Gastroesophageal sphincter (tissue), 4 donors: Measurements from ENCODE around the gene C12orf75. TPM values are rescaled to one million over a fixed set of nuclear protein-coding genes. Genes with fewer than 3 reads are reported as not detected.
"Not testable (repeated sequence)": the region's sequence is repeated elsewhere in the genome, so short reads cannot be mapped to it uniquely, and the experiment has no call there.

ENCODE experiments used
- ATAC-seq: fragments of 150-250 bp; one replicate; pipeline ENCODE4 v1.9.1; 2016; ENCODE audit warnings: mild to moderate bottlenecking, moderate library complexity
- H3K27ac ChIP-seq, 4 donors: fragments of 200-600 bp; sonication (generic) in 3 of 4; 1 replicate in 3 of 4; 2 replicates in 1 of 4; pipeline ENCODE4 v1.5.1; 2016 to 2019
- H3K27me3 ChIP-seq: fragments of 200-600 bp; sonication (generic); one replicate; pipeline ENCODE4 v1.5.1; 2019
- H3K36me3 ChIP-seq, 2 donors: fragments of 200-600 bp; sonication (generic); one replicate each; pipeline ENCODE4 v1.5.1; 2019; ENCODE audit warnings: control low read depth in 1 of 2
- H3K4me1 ChIP-seq, 3 donors: fragments of 200-600 bp; sonication (generic); 1 replicate in 2 of 3; 2 replicates in 1 of 3; pipeline ENCODE4 v1.5.1; 2016 to 2019; ENCODE audit warnings: control low read depth in 2 of 3
- H3K4me3 ChIP-seq, 2 donors: fragments of 200-600 bp; sonication (generic); one replicate each; pipeline ENCODE4 v1.5.1; 2019; ENCODE audit warnings: mild to moderate bottlenecking in 1 of 2, moderate library complexity in 1 of 2
- H3K9me3 ChIP-seq, 3 donors: fragments of 200-600 bp; sonication (generic); one replicate each; pipeline ENCODE4 v1.5.1; 2017 to 2019; ENCODE audit warnings: control low read depth in 2 of 3
- EP300 ChIP-seq: sonication (generic); formaldehyde crosslinking; IDR thresholded peaks from one replicate; pipeline ENCODE4 v1.6.1; 2017; ENCODE audit warnings: antibody characterized with exemption, mild to moderate bottlenecking
- POLR2AphosphoS5 ChIP-seq: sonication (generic); formaldehyde crosslinking; IDR thresholded peaks from one replicate; pipeline ENCODE4 v1.6.1; 2017; ENCODE audit warnings: antibody characterized with exemption
- WGBS, 2 donors: methylation state at CpG; one replicate each; pipeline ENCODE4 v1.1.5; 2018; ENCODE audit warnings: low coverage in 1 of 2; 5-methylcytosine and 5-hydroxymethylcytosine counted together
- total RNA-seq, 4 donors: library from RNA; depleted of rRNA; stranded (reverse); fragments of >200 nt; gene quantifications; one replicate each; pipeline ENCODE4 v1.1.0, GENCODE V29; 2016

C12orf75 gene
- total RNA-seq, 4 donors from 2014 or later = 1.9 to 4.3 (median 2.2) TPM; not detected in 1

- Histone ChIP-seq H3K27me3 (no peaks in the 10 kb centered on the region), H3K4me1 (no peaks in the 10 kb centered on the region), H3K27ac (no peak overlapping the region), H3K9me3 (no peaks in the 10 kb centered on the region), H3K36me3 (no peaks in the 10 kb centered on the region), H3K4me3 (no peak overlapping the region)
- ATAC-seq = no peak
- no peak for TF ChIP-seq POLR2AphosphoS5
- 85 to 88% methylated on average over 6 of the region's 6 CpGs for WGBS, 2 donors
Observed at GRCh38 chr12:105300883-105301282, 29.6 kb upstream of the C12orf75 start.

- Histone ChIP-seq H3K9me3 (no peaks in the 10 kb centered on the region), H3K27ac (no peak overlapping the region), H3K27me3 (no peaks in the 10 kb centered on the region), H3K4me3 (no peak overlapping the region), H3K4me1 (no peaks in the 10 kb centered on the region), H3K36me3 (no peaks in the 10 kb centered on the region)
- 56 to 68% methylated on average over 5 of the region's 5 CpGs for WGBS, 2 donors
- TF ChIP-seq EP300 = no peak
- TF ChIP-seq POLR2AphosphoS5 = no peak
- ATAC-seq = no peak
Observed at GRCh38 chr12:105301696-105302095, 28.8 kb upstream of the C12orf75 start.

- not testable (repeated sequence) for H3K36me3 ChIP-seq, H3K27ac ChIP-seq, H3K4me3 ChIP-seq, H3K27me3 ChIP-seq, H3K9me3 ChIP-seq, H3K4me1 ChIP-seq, ATAC-seq
- 92 to 100% methylated on average over 3 to 5 of the region's 7 CpGs for WGBS, 2 donors
Observed at GRCh38 chr12:105302986-105303385, 27.5 kb upstream of the C12orf75 start.

- H3K36me3 ChIP-seq, ATAC-seq, H3K4me3 ChIP-seq, H3K27me3 ChIP-seq, H3K27ac ChIP-seq, H3K4me1 ChIP-seq, H3K9me3 ChIP-seq: not testable (repeated sequence)
- WGBS, 2 donors = 82% methylated on average over 2 of the region's 2 CpGs; no CpG with 5 or more reads in 1 of the 2 donors
Observed at GRCh38 chr12:105304626-105305025, 25.9 kb upstream of the C12orf75 start.

- not testable (repeated sequence) for ATAC-seq, H3K4me1 ChIP-seq
- WGBS, 2 donors = 47 to 52% methylated on average over 5 to 6 of the region's 6 CpGs
Observed at GRCh38 chr12:105307601-105308314, 22.7 kb upstream of the C12orf75 start.

GRCh38 chr12:105308839-105309238 is 21.7 kb upstream of the C12orf75 start:
- not testable (repeated sequence) for H3K4me1 ChIP-seq, H3K27me3 ChIP-seq, H3K4me3 ChIP-seq, H3K27ac ChIP-seq, H3K36me3 ChIP-seq, ATAC-seq, H3K9me3 ChIP-seq
- WGBS, 2 donors = 90 to 95% methylated on average over 2 to 4 of the region's 4 CpGs

More at GRCh38 chr12:105307601-105308314, 22.7 kb upstream of the C12orf75 start:
- not testable (repeated sequence) for H3K36me3 ChIP-seq, H3K9me3 ChIP-seq, H3K27ac ChIP-seq, H3K27me3 ChIP-seq, H3K4me3 ChIP-seq

- peaks cover 0 to 12% (median 0%) of the 10 kb centered on the region in 3 donors for H3K9me3 ChIP-seq
- H3K4me3 ChIP-seq, H3K27me3 ChIP-seq, H3K4me1 ChIP-seq, H3K27ac ChIP-seq, H3K36me3 ChIP-seq, ATAC-seq: not testable (repeated sequence)
- WGBS, 2 donors = 74 to 78% methylated on average over 3 of the region's 3 CpGs
Observed at GRCh38 chr12:105309384-105309783, 21.1 kb upstream of the C12orf75 start.

GRCh38 chr12:105310476-105311085 is 19.9 kb upstream of the C12orf75 start:
- H3K9me3 ChIP-seq = peaks cover 0 to 12% (median 0%) of the 10 kb centered on the region in 3 donors
- H3K27me3 ChIP-seq, H3K4me3 ChIP-seq, ATAC-seq, H3K27ac ChIP-seq, H3K4me1 ChIP-seq, H3K36me3 ChIP-seq: not testable (repeated sequence)
- 45 to 47% methylated on average over 2 of the region's 2 CpGs for WGBS, 2 donors

- ATAC-seq, H3K4me1 ChIP-seq, H3K27me3 ChIP-seq, H3K4me3 ChIP-seq, H3K27ac ChIP-seq, H3K36me3 ChIP-seq: not testable (repeated sequence)
- 58 to 73% methylated on average over 3 of the region's 3 CpGs for WGBS, 2 donors
- peaks cover 0 to 12% (median 0%) of the 10 kb centered on the region in 3 donors for H3K9me3 ChIP-seq
Observed at GRCh38 chr12:105311936-105312335, 18.6 kb upstream of the C12orf75 start.

GRCh38 chr12:105313755-105314154 is 16.7 kb upstream of the C12orf75 start:
- not testable (repeated sequence) for H3K4me3 ChIP-seq, ATAC-seq, H3K27ac ChIP-seq, H3K4me1 ChIP-seq, H3K9me3 ChIP-seq, H3K36me3 ChIP-seq, H3K27me3 ChIP-seq
- WGBS, 2 donors = 98% methylated on average over 7 to 8 of the region's 8 CpGs
